ENCODE data around the gene DUSP16. TPM values are rescaled to one million over a fixed set of nuclear protein-coding genes. Genes with fewer than 3 reads are reported as not detected.

Gene DUSP16
- total RNA-seq (ENCODE audit: unreplicated experiment) = 12.9 TPM
- long read RNA-seq, partial matches to known transcripts = 1 of 1 reads
- long read RNA-seq, other reads (novel, unspliced or antisense) = 0 of 1 reads

GRCh38 chr12:12562585-12563261, at the start of gene DUSP16:
TSS of gene DUSP16 (minus strand) at chr12:12562863. CDS start at chr12:12521098, 41,765 bp downstream.
- TF ChIP-seq CTCF (IDR thresholded peaks at IDR 0.05; ENCODE audit: unreplicated experiment) = peak; percentile 12
- Mint-ChIP-seq H3K36me3 (ENCODE audit: low read depth, unreplicated experiment) (peaks cover 5% of the 10 kb centered on the region), H3K27me3 (ENCODE audit: unreplicated experiment) (peaks cover 13% of the 10 kb centered on the region), H3K27ac (ENCODE audit: unreplicated experiment) (peak within 1 kb of the TSS; percentile 97), H3K4me1 (ENCODE audit: unreplicated experiment) (peaks cover 10% of the 10 kb centered on the region), H3K4me3 (ENCODE audit: unreplicated experiment) (peak within 1 kb of the TSS; percentile 94), H3K9me3 (ENCODE audit: unreplicated experiment) (no peaks in the 10 kb centered on the region)
- peak; percentile 87 for DNase-seq (ENCODE audit: low spot score)

GRCh38 chr12:12612358-12612757, 49.7 kb upstream of the DUSP16 start:
- DNase-seq (ENCODE audit: low spot score) = peak; percentile 29
- H3K27me3 Mint-ChIP-seq (ENCODE audit: unreplicated experiment) = peaks cover 6% of the 10 kb centered on the region
- no peaks in the 10 kb centered on the region for H3K9me3 Mint-ChIP-seq (ENCODE audit: unreplicated experiment)
- peaks cover 21% of the 10 kb centered on the region for H3K36me3 Mint-ChIP-seq (ENCODE audit: low read depth, unreplicated experiment)
- no peak for TF ChIP-seq CTCF (IDR thresholded peaks at IDR 0.05; ENCODE audit: unreplicated experiment)
- H3K4me1 Mint-ChIP-seq (ENCODE audit: unreplicated experiment) = peaks cover 28% of the 10 kb centered on the region
- H3K27ac Mint-ChIP-seq (ENCODE audit: unreplicated experiment) = peak overlapping the region; percentile 89
- peak overlapping the region; percentile 98 for H3K4me3 Mint-ChIP-seq (ENCODE audit: unreplicated experiment)

GRCh38 chr12:12611512-12612306, 49.0 kb upstream of the DUSP16 start, which contains the start of gene CREBL2:
TSS of gene CREBL2 (plus strand) at chr12:12611876. CDS start at chr12:12612173, 297 bp downstream.
- peaks cover 14% of the 10 kb centered on the region for H3K36me3 Mint-ChIP-seq (ENCODE audit: low read depth, unreplicated experiment)
- peak; percentile 82 for DNase-seq (ENCODE audit: low spot score)
- H3K27ac Mint-ChIP-seq (ENCODE audit: unreplicated experiment) = peak within 1 kb of the TSS; percentile 89
- H3K4me1 Mint-ChIP-seq (ENCODE audit: unreplicated experiment) = peaks cover 22% of the 10 kb centered on the region
- no peaks in the 10 kb centered on the region for H3K9me3 Mint-ChIP-seq (ENCODE audit: unreplicated experiment)
- peaks cover 8% of the 10 kb centered on the region for H3K27me3 Mint-ChIP-seq (ENCODE audit: unreplicated experiment)
- peak within 1 kb of the TSS; percentile 98 for H3K4me3 Mint-ChIP-seq (ENCODE audit: unreplicated experiment)
- no peak for TF ChIP-seq CTCF (IDR thresholded peaks at IDR 0.05; ENCODE audit: unreplicated experiment)

GRCh38 chr12:12610711-12611110, 48.0 kb upstream of the DUSP16 start:
- peaks cover 17% of the 10 kb centered on the region for H3K4me1 Mint-ChIP-seq (ENCODE audit: unreplicated experiment)
- peak overlapping the region; percentile 83 for H3K27ac Mint-ChIP-seq (ENCODE audit: unreplicated experiment)
- H3K36me3 Mint-ChIP-seq (ENCODE audit: low read depth, unreplicated experiment) = peaks cover 8% of the 10 kb centered on the region
- DNase-seq (ENCODE audit: low spot score) = no peak
- H3K27me3 Mint-ChIP-seq (ENCODE audit: unreplicated experiment) = peaks cover 8% of the 10 kb centered on the region
- no peak for TF ChIP-seq CTCF (IDR thresholded peaks at IDR 0.05; ENCODE audit: unreplicated experiment)
- H3K9me3 Mint-ChIP-seq (ENCODE audit: unreplicated experiment) = no peaks in the 10 kb centered on the region
- H3K4me3 Mint-ChIP-seq (ENCODE audit: unreplicated experiment) = peak overlapping the region; percentile 98

All from endothelial cell (in vitro differentiated cells).